ENCODE results near the gene SYT17.

SYT17 gene

DNA sequence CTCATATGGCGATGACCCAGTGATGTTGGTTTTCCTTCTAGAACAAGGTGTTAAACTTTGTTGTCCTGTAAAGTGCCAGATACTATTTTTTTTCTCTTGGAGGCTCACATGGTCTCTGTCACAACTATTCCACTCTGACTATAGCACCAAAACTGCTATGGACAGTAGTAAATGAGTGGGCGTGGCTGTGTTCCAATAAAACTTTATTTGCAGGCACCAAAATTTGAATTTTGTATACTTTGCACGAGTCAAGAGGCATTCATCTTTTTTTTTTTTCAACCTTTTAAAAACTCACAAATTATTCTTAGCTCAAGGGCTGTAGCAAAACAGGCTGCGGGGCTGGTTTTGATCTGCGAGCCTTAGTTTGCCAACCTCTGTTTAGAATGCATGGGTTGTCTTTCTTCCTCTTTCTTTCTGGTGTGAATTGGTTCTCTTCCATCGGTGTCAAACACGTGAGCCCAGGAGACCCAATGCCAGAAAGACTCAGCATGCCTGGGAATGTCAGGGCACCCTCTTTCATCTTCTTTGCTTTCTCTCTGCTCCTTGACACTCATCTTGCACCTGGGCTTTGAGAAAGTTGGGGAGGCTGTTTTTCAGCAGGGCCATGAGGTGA lies 2.1 kb downstream of the SYT17 start:
- TF ChIP-seq, protein P1, sequence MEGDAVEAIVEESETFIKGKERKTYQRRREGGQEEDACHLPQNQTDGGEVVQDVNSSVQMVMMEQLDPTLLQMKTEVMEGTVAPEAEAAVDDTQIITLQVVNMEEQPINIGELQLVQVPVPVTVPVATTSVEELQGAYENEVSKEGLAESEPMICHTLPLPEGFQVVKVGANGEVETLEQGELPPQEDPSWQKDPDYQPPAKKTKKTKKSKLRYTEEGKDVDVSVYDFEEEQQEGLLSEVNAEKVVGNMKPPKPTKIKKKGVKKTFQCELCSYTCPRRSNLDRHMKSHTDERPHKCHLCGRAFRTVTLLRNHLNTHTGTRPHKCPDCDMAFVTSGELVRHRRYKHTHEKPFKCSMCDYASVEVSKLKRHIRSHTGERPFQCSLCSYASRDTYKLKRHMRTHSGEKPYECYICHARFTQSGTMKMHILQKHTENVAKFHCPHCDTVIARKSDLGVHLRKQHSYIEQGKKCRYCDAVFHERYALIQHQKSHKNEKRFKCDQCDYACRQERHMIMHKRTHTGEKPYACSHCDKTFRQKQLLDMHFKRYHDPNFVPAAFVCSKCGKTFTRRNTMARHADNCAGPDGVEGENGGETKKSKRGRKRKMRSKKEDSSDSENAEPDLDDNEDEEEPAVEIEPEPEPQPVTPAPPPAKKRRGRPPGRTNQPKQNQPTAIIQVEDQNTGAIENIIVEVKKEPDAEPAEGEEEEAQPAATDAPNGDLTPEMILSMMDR (IDR thresholded peaks at IDR 0.05; ENCODE audit: low read depth, low read length) = no peak
- in situ Hi-C loops (cut with HindIII; ENCODE audit: low sequenced_read_pairs) = no loop called here
- no peak overlapping the region for H3K4me3 ChIP-seq (ENCODE audit: low read depth, low read length)
- no peak for DNase-seq (ENCODE audit: low read depth, low spot score)

DNA sequence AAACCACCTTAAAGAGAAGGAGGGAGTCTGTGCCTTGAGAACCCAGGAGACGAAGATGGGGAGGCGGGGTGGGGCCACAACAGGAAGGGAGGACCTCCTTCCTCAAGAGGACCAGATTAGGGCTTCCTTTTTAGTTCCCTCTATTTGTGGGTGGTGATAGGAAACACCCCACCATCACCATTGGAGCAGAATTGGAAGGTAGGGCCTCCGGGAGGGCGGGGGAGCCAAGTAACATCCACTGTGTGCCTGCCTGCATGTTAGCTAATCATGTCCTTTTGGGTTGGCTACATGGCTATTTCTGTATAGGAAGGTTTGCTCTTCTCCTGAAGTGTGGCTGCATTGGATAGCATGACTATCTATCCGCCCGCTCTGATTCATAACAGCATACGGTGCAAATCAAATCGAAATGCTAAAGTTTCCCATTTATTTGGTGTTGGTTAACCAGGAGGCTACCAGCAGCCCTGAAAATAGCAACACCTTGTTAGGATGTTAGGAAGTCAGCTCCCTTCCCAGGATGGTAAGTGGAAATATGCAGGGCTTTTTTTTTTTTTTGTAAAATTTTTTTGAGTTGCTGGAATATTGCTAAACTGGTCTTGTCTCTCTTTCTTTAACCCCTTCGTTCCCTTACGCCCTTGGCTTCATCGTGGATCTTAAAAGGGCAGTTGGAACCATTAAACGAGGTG lies 4.2 kb downstream of the SYT17 start:
- in situ Hi-C loops (cut with HindIII; ENCODE audit: low sequenced_read_pairs) = no loop called here
- TF ChIP-seq, protein P1 (IDR thresholded peaks at IDR 0.05; ENCODE audit: low read depth, low read length) = no peak
- no peak for DNase-seq (ENCODE audit: low read depth, low spot score)
- no peak overlapping the region for H3K4me3 ChIP-seq (ENCODE audit: low read depth, low read length)

DNA sequence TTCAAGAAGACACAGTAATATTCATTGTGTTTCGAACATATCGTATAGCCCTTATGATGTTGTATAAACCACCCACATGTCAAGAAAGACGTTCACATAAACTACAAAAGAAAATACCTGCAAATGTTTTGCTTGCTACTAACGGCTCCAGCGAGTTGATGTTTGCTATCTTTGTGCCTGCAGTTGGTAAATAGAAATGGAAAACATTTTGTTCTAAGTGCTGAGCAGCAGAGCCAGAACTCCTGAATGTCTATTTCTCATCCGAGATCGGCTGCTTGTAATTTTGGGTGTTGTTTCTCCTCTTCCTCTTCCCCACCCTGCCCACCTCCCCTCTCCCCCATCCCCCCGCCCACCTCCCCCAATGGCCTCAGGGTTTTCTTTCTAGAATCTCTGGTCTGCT lies 5.0 kb downstream of the SYT17 start:
- in situ Hi-C loops (cut with HindIII; ENCODE audit: low sequenced_read_pairs) = no loop called here
- DNase-seq (ENCODE audit: low read depth, low spot score) = no peak
- TF ChIP-seq, protein P1 (IDR thresholded peaks at IDR 0.05; ENCODE audit: low read depth, low read length) = no peak
- H3K4me3 ChIP-seq (ENCODE audit: low read depth, low read length) = no peak overlapping the region

DNA sequence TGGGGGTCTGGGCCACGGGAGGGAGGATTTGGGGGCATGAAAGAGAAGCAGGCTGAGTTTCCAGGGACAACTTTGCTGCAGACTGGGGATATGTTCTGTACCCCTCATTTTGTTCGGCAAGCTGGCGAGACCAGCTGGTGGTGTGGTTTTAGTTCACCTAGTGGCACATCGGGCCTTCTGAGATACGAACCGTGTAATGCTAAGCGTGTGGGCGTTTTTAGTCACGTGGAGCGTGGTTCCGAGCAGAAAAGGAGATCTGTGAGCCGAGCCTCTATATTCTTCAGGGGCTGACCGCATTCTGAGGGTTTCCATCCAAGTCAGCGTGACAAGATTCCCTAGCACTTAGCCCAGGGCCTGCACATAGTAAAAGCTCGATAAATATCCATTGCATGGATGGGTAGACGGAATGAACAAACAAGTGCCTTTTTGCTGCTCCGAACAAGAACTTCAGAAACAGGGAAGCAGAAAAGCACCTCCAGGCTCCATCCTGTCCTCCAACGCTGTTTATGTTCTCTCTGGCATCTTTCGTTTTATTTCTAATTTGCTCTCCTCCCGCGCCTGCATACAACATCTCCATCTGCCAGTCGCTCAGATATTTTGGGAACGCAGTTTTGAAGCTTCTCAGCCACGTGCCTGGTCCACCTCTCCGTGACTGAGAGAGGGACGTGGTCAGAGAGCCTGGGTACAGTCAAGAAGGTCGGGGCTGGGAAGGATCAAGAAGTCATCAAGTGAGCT lies 5.8 kb downstream of the SYT17 start:
- DNase-seq (ENCODE audit: low read depth, low spot score) = no peak
- TF ChIP-seq, protein P1 (IDR thresholded peaks at IDR 0.05; ENCODE audit: low read depth, low read length) = no peak

DNA sequence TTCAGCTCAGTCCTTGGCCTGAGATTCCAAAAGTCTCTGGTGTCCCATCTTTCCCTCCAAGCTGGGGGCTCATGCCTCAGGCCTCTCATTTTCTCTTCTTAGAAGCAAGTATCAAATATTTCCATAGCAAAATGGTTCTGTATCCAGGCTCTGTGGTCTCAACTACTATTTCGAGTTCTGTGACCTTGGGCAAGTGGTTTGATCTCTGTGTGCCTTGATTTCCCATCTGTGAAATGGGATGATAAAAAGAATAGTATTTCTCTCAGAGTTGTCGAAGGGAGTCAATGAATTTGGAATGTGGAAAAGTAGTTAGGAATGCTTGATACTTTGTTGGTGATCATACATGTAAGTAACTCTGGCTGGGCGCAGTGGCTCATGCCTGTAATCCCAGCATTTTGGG lies 6.4 kb downstream of the SYT17 start:
- TF ChIP-seq, protein P1 (IDR thresholded peaks at IDR 0.05; ENCODE audit: low read depth, low read length) = no peak
- no peak for DNase-seq (ENCODE audit: low read depth, low spot score)
- H3K4me3 ChIP-seq (ENCODE audit: low read depth, low read length) = no peak overlapping the region
- in situ Hi-C loops (cut with HindIII; ENCODE audit: low sequenced_read_pairs) = no loop called here

More for the DNA sequence above, 5.8 kb downstream of the SYT17 start:
- H3K4me3 ChIP-seq (ENCODE audit: low read depth, low read length) = no peak overlapping the region
- in situ Hi-C loops (cut with HindIII; ENCODE audit: low sequenced_read_pairs) = no loop called here

DNA sequence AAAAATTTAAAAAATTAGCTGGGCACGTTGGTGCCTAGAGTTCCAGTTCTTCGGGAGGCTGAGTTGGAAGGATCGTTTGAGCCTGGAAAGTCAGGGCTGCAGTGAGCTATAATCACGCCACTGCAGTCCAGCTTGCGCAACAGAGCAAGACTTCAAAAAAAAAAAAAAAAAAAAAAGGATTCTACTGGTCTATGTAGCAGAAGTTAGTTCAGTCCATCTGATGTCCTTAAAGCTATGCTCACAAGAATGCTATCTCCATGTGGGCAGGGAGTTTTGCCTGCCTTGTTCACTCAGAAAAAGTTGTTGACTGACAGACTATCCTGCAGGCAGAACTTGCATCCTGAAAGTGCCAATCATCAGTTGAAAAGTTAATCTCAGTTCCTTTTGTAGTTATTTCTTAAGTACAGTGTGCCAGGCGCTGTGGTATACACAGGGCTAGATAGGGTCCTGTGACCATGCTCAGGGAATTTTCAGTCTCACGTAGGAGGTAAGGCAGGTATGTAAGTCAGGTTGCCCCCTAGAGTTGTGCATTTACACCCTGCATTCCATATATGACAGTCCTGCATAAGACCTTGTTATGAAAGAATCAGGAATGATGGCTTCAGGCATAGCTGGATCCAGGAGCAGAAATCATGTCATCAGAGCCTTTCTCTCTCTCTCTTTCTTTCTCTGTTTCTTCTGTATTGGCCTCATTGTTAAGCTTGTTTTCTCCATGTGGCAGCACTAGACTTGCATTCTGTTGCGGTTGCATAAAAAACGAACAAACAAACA lies 7.6 kb downstream of the SYT17 start:
- in situ Hi-C loops (cut with HindIII; ENCODE audit: low sequenced_read_pairs) = no loop called here
- TF ChIP-seq, protein P1 (IDR thresholded peaks at IDR 0.05; ENCODE audit: low read depth, low read length) = no peak
- H3K4me3 ChIP-seq (ENCODE audit: low read depth, low read length) = no peak overlapping the region
- DNase-seq (ENCODE audit: low read depth, low spot score) = no peak

Measured in astrocyte of the spinal cord (primary cell).